ENCODE data around the gene CMC2. TPM values are rescaled to one million over a fixed set of nuclear protein-coding genes. Genes with fewer than 3 reads are reported as not detected.

CMC2 gene
- total RNA-seq, 1 experiment from 2014 or later = 64.2 TPM

- H2BK12ac ChIP-seq (ENCODE audit: insufficient read length, low read depth, low read length) = no peak overlapping the region
- no peak for DNase-seq
- peaks cover 2% of the 10 kb centered on the region for H4K20me1 ChIP-seq (ENCODE audit: control insufficient read depth, insufficient read depth, insufficient read length)
- no peak overlapping the region for H3K4ac ChIP-seq (ENCODE audit: low read depth, low read length)
- H3K23ac ChIP-seq (ENCODE audit: insufficient read length, low read depth, low read length) = no peak overlapping the region
- H3K27me3 Mint-ChIP-seq (ENCODE audit: low read depth) = no peaks in the 10 kb centered on the region
- H2BK20ac ChIP-seq (ENCODE audit: low read depth, low read length, poor library complexity, severe bottlenecking) = no peak overlapping the region
- no peak overlapping the region for H2BK15ac ChIP-seq (ENCODE audit: low read depth, low read length)
- no peaks in the 10 kb centered on the region for H3K27me3 ChIP-seq (ENCODE audit: insufficient read depth, low read length)
- no peak overlapping the region for H3K18ac ChIP-seq (ENCODE audit: insufficient read length, low read depth, low read length)
- no peak overlapping the region for H3K56ac ChIP-seq (ENCODE audit: insufficient read length, low read depth, low read length)
- no CpG with 5 or more reads among the region's 4 CpGs for WGBS (ENCODE audit: extremely low coverage, insufficient read length, low lambda C conversion rate)
- H3K79me1 ChIP-seq (ENCODE audit: insufficient read depth, low read depth, low read length, poor library complexity, severe bottlenecking) = no peaks in the 10 kb centered on the region
- H4K8ac ChIP-seq (replicated peaks; ENCODE audit: insufficient read length, low read depth, low read length) = no peak overlapping the region
- no peak overlapping the region for H3T11ph ChIP-seq (ENCODE audit: low read length)
- H3K79me2 ChIP-seq (ENCODE audit: insufficient read depth, low read length) = no peaks in the 10 kb centered on the region
- no peak overlapping the region for H3K9ac ChIP-seq (ENCODE audit: extremely low read depth, insufficient read length, low read length)
- H3K9me3 ChIP-seq (ENCODE audit: control insufficient read depth, low read depth, low read length) = no peaks in the 10 kb centered on the region
- H2AK5ac ChIP-seq (ENCODE audit: insufficient read length, low read length) = no peak overlapping the region
- H3K23me2 ChIP-seq (ENCODE audit: insufficient read length, low read depth, low read length, poor library complexity, severe bottlenecking) = no peaks in the 10 kb centered on the region
- H3K4me1 Mint-ChIP-seq = no peaks in the 10 kb centered on the region
- no peak for TF ChIP-seq CTCF (conservative IDR thresholded peaks at IDR 0.05)
- H2AFZ ChIP-seq (ENCODE audit: low read length) = no peak overlapping the region
- no peak overlapping the region for H3K27ac ChIP-seq (ENCODE audit: insufficient read length, low read depth, low read length)
- H3K4me3 Mint-ChIP-seq = no peak overlapping the region
- H3K4me1 ChIP-seq (ENCODE audit: insufficient read depth, low read length) = no peaks in the 10 kb centered on the region
- H3K4me2 ChIP-seq (ENCODE audit: insufficient read depth, insufficient read length, low read length) = no peak overlapping the region
- H3K14ac ChIP-seq (ENCODE audit: insufficient read depth, low read length) = no peak overlapping the region
- no peaks in the 10 kb centered on the region for H3K9me3 Mint-ChIP-seq
- H3K27ac Mint-ChIP-seq = no peak overlapping the region
- H3K36me3 Mint-ChIP-seq (ENCODE audit: insufficient read depth in 1 of 3, low read depth in 3 of 3) = peaks cover 0 to 2% (median 2%) of the 10 kb centered on the region in 3 experiments; a peak in 1 of 7 replicates
- no peak overlapping the region for H4K91ac ChIP-seq (ENCODE audit: insufficient read length, low read depth, low read length)
- no peak overlapping the region for H4K5ac ChIP-seq (ENCODE audit: insufficient read length, low read depth, low read length)
- H2BK120ac ChIP-seq (ENCODE audit: low read depth, low read length, poor library complexity, severe bottlenecking) = no peak overlapping the region
- no peak overlapping the region for H2BK5ac ChIP-seq (ENCODE audit: insufficient read length, low read length)
Observed at GRCh38 chr16:80966617-80967016, 40.1 kb downstream of the CMC2 start.
